Endothelial cell of coronary artery (primary cell): ENCODE results near the gene TNFRSF6B. TPM values are rescaled to one million over a fixed set of nuclear protein-coding genes. Genes with fewer than 3 reads are reported as not detected.

Source experiments
- total RNA-seq: library from RNA; depleted of rRNA; stranded (reverse); fragments of >200 nt; gene quantifications from 2 replicates; pipeline ENCODE4 v1.2.3, GENCODE V29; 2014

TNFRSF6B gene
- total RNA-seq: 10.2 and 60.2 TPM in 2 replicates

GRCh38 chr20:63696628-63697356 is at the start of gene TNFRSF6B:
Gene TNFRSF6B (plus strand): TSS chr20:63696652. CDS start chr20:63696768, 116 bp downstream.

GRCh38 chr20:63653041-63653973 is 43.1 kb upstream of the TNFRSF6B start, which contains the start of gene STMN3:
Gene STMN3 (minus strand): TSS chr20:63653424. CDS start chr20:63653345, 79 bp downstream.

GRCh38 chr20:63657937-63658748 is 38.3 kb upstream of the TNFRSF6B start, which contains the start of gene RTEL1:
Gene RTEL1 (plus strand): TSS chr20:63658312. CDS start chr20:63659403, 1,091 bp downstream.

GRCh38 chr20:63707558-63708300 is 11.3 kb downstream of the TNFRSF6B start, which contains the start of the genes ARFRP1 and ZGPAT:
Gene ARFRP1 (minus strand): TSS chr20:63707976. CDS start chr20:63707091, 885 bp downstream.
Gene ZGPAT (plus strand): TSS chr20:63708039. CDS start chr20:63708581, 542 bp downstream.

GRCh38 chr20:63735859-63736718 is 39.6 kb downstream of the TNFRSF6B start, which contains the start of gene LIME1:
Gene LIME1 (plus strand): TSS chr20:63736664. CDS start chr20:63737550, 886 bp downstream.

GRCh38 chr20:63739130-63740069 is 42.9 kb downstream of the TNFRSF6B start, which contains the start of gene SLC2A4RG:
Gene SLC2A4RG (plus strand): TSS chr20:63739776. CDS start chr20:63739913, 137 bp downstream.

Other genes with a start within 250 kb of the TNFRSF6B start
- gene KCNQ2, start 224.0 kb upstream of the TNFRSF6B start, total RNA-seq: not detected in 2 replicates
- 1.0 and 2.0 TPM in 2 replicates for gene EEF1A2, start 197.6 kb upstream of the TNFRSF6B start, total RNA-seq
- gene PPDPF, start 175.9 kb upstream of the TNFRSF6B start, total RNA-seq: 12.1 and 14.5 TPM in 2 replicates
- gene PTK6, start 159.3 kb upstream of the TNFRSF6B start, total RNA-seq: under 0.01 TPM in 2 replicates
- gene SRMS, start 148.9 kb upstream of the TNFRSF6B start, total RNA-seq: not detected in 2 replicates
- gene FNDC11, start 142.5 kb upstream of the TNFRSF6B start, total RNA-seq: 0.63 and 0.94 TPM in 2 replicates
- gene HELZ2, start 122.4 kb upstream of the TNFRSF6B start, total RNA-seq: 31.0 and 44.7 TPM in 2 replicates
- 8.5 and 9.3 TPM in 2 replicates for gene GMEB2, start 69.6 kb upstream of the TNFRSF6B start, total RNA-seq
- 2.7 and 3.4 TPM in 2 replicates for gene STMN3, start 43.2 kb upstream of the TNFRSF6B start, total RNA-seq
- gene RTEL1, start 38.3 kb upstream of the TNFRSF6B start, total RNA-seq: 10.0 and 13.1 TPM in 2 replicates
- 39.6 and 54.9 TPM in 2 replicates for gene ARFRP1, start 11.3 kb downstream of the TNFRSF6B start, total RNA-seq
- gene ZGPAT, start 11.4 kb downstream of the TNFRSF6B start, total RNA-seq: 17.9 and 21.7 TPM in 2 replicates
- 2.2 and 4.3 TPM in 2 replicates for gene LIME1, start 40.0 kb downstream of the TNFRSF6B start, total RNA-seq
- 12.4 and 12.5 TPM in 2 replicates for gene SLC2A4RG, start 43.1 kb downstream of the TNFRSF6B start, total RNA-seq
- gene ZBTB46, start 134.6 kb downstream of the TNFRSF6B start, total RNA-seq: 7.8 and 12.8 TPM in 2 replicates
- not detected in 2 replicates for gene ABHD16B, start 164.8 kb downstream of the TNFRSF6B start, total RNA-seq
- 101 and 131 TPM in 2 replicates for gene TPD52L2, start 168.6 kb downstream of the TNFRSF6B start, total RNA-seq
- gene DNAJC5, start 198.5 kb downstream of the TNFRSF6B start, total RNA-seq: 82.5 and 84.7 TPM in 2 replicates